Fibroblast of lung (primary cell): ENCODE results near the gene EPB41L5. TPM values are rescaled to one million over a fixed set of nuclear protein-coding genes. Genes with fewer than 3 reads are reported as not detected.
A peak's percentile ranks its signal among the peaks of the same experiment; 100 is the strongest.

ENCODE experiments used
- DNase-seq, 2 donors: peaks; one replicate each; pipeline versions ENCODE4 v3.0.0 to v3.0.0-alpha.2; 2010; ENCODE audit warnings: low read depth in 2 of 2
- H2AFZ ChIP-seq: 2 replicates; pipeline ENCODE4 v1.5.1; 2012; ENCODE audit warnings: low read length, control low read depth, inconsistent platforms
- H3K27ac ChIP-seq: 2 replicates; pipeline ENCODE4 v1.5.1; 2011; ENCODE audit warnings: low read length, control low read depth; ENCODE audit not compliant: insufficient read depth
- H3K27me3 ChIP-seq: 2 replicates; pipeline ENCODE4 v1.5.1; 2011; ENCODE audit warnings: mild to moderate bottlenecking, low read length; ENCODE audit not compliant: control insufficient read depth, insufficient read depth
- H3K36me3 ChIP-seq: 2 replicates; pipeline ENCODE4 v1.5.1; 2011; ENCODE audit warnings: low read length; ENCODE audit not compliant: control insufficient read depth, insufficient read depth
- H3K4me1 ChIP-seq: 2 replicates; pipeline ENCODE4 v1.5.1; 2011; ENCODE audit warnings: low read length; ENCODE audit not compliant: control insufficient read depth, insufficient read depth; ENCODE audit errors: extremely low read depth
- H3K4me2 ChIP-seq: 2 replicates; pipeline ENCODE4 v1.5.1; 2011; ENCODE audit warnings: low read length, control low read depth; ENCODE audit not compliant: insufficient read depth; ENCODE audit errors: extremely low read depth
- H3K4me3 ChIP-seq, 4 experiments: fragments of 200-600 bp in 1 of 4; sonication (generic) in 1 of 4; replicated peaks in 1 of 4; 2 replicates each; pipeline ENCODE4 v1.5.1; 2011 to 2016; ENCODE audit warnings: low read length in 4 of 4, low read depth in 3 of 4, mild to moderate bottlenecking in 3 of 4, control low read depth in 2 of 4, inconsistent platforms in 1 of 4, mixed read lengths in 1 of 4; ENCODE audit not compliant: insufficient read depth in 1 of 4; ENCODE audit errors: control extremely low read depth in 1 of 4
- H3K79me2 ChIP-seq: 2 replicates; pipeline ENCODE4 v1.5.1; 2012; ENCODE audit warnings: mild to moderate bottlenecking, low read length, inconsistent platforms; ENCODE audit not compliant: control insufficient read depth, insufficient read depth
- H3K9ac ChIP-seq: 2 replicates; pipeline ENCODE4 v1.5.1; 2011; ENCODE audit warnings: mild to moderate bottlenecking, low read length, control low read depth; ENCODE audit not compliant: insufficient read depth
- H3K9me3 ChIP-seq: 2 replicates; pipeline ENCODE4 v1.5.1; 2012; ENCODE audit warnings: low read depth, low read length; ENCODE audit not compliant: control insufficient read depth, insufficient read depth
- H4K20me1 ChIP-seq: 2 replicates; pipeline ENCODE4 v1.5.1; 2011; ENCODE audit warnings: low read length; ENCODE audit not compliant: control insufficient read depth, insufficient read depth; ENCODE audit errors: extremely low read depth
- CTCF ChIP-seq, 2 donors: IDR thresholded peaks in 1 of 2; conservative IDR thresholded peaks in 1 of 2; 1 replicate in 1 of 2; 2 replicates in 1 of 2; pipeline ENCODE4 v1.5.1; 2011 to 2012; ENCODE audit warnings: low read length in 2 of 2, control low read depth in 1 of 2, inconsistent platforms in 1 of 2, low read depth in 1 of 2, mild to moderate bottlenecking in 1 of 2
- EZH2 ChIP-seq: IDR thresholded peaks from 2 replicates; pipeline ENCODE4 v1.5.1; 2012; ENCODE audit warnings: low read length, control low read depth, mild to moderate bottlenecking; ENCODE audit errors: missing control alignments
- polyA plus RNA-seq, 2 donors: library from polyadenylated mRNA; depleted of rRNA in 1 of 2; stranded (reverse) in 1 of 2; unstranded in 1 of 2; fragments of >200 nt; gene quantifications; 2 replicates each; pipeline ENCODE4 v1.2.1, GENCODE V29; 2011 to 2012; ENCODE audit warnings: missing spikeins in 1 of 2
- total RNA-seq: library from RNA; depleted of rRNA; stranded (reverse); fragments of >200 nt; gene quantifications from 2 replicates; pipeline ENCODE4 v1.2.1, GENCODE V29; 2014

Gene EPB41L5
- total and polyA plus RNA-seq, 2 donors (not counting 1 experiment from before 2014, with no cell fraction given), result 10.6 to 16.2 TPM

- H4K20me1 ChIP-seq, result no peaks in the 10 kb centered on the region
- H3K9me3 ChIP-seq, result no peaks in the 10 kb centered on the region
- H3K4me1 ChIP-seq, result no peaks in the 10 kb centered on the region
- H3K36me3 ChIP-seq, result no peaks in the 10 kb centered on the region
- peak; percentile 3 to 5 for DNase-seq
- H3K27ac ChIP-seq, result no peak overlapping the region
- H3K9ac ChIP-seq, result no peak overlapping the region
- no peak overlapping the region for H3K4me2 ChIP-seq
- H3K79me2 ChIP-seq, result no peaks in the 10 kb centered on the region
- no peaks in the 10 kb centered on the region for H3K27me3 ChIP-seq
- no peak for TF ChIP-seq EZH2
- no peak for TF ChIP-seq CTCF (conservative IDR thresholded peaks at IDR 0.05 in 1 of 2, IDR thresholded peaks at IDR 0.05 in 1 of 2; ENCODE audit: low read depth in 1 of 2, low read length in 2 of 2)
- no peak overlapping the region for H3K4me3 ChIP-seq
- no peak overlapping the region for H2AFZ ChIP-seq
Observed at GRCh38 chr2:120161190-120161589, 148.3 kb downstream of the EPB41L5 start.

- H3K27me3 ChIP-seq, result no peaks in the 10 kb centered on the region
- no peak for DNase-seq
- no peaks in the 10 kb centered on the region for H3K9me3 ChIP-seq
- no peaks in the 10 kb centered on the region for H3K4me1 ChIP-seq
- H3K27ac ChIP-seq, result no peak overlapping the region
- no peak overlapping the region for H3K4me3 ChIP-seq
- no peak overlapping the region for H3K4me2 ChIP-seq
- no peaks in the 10 kb centered on the region for H3K36me3 ChIP-seq
- no peaks in the 10 kb centered on the region for H3K79me2 ChIP-seq
- H3K9ac ChIP-seq, result no peak overlapping the region
- no peaks in the 10 kb centered on the region for H4K20me1 ChIP-seq
- TF ChIP-seq EZH2, result no peak
- no peak for TF ChIP-seq CTCF (conservative IDR thresholded peaks at IDR 0.05 in 1 of 2, IDR thresholded peaks at IDR 0.05 in 1 of 2; ENCODE audit: low read depth in 1 of 2, low read length in 2 of 2)
- no peak overlapping the region for H2AFZ ChIP-seq
Observed at GRCh38 chr2:120162716-120163115, 149.8 kb downstream of the EPB41L5 start.

- Histone ChIP-seq H3K27ac (no peak overlapping the region), H3K27me3 (no peaks in the 10 kb centered on the region), H3K36me3 (no peaks in the 10 kb centered on the region), H3K9ac (no peak overlapping the region), H2AFZ (no peak overlapping the region), H3K4me1 (no peaks in the 10 kb centered on the region), H3K4me2 (no peak overlapping the region), H3K79me2 (no peaks in the 10 kb centered on the region), H3K9me3 (no peaks in the 10 kb centered on the region), H3K4me3 (no peak overlapping the region), H4K20me1 (no peaks in the 10 kb centered on the region)
- peak in 1 of 2 donors; percentile 3 for DNase-seq
- TF ChIP-seq CTCF (conservative IDR thresholded peaks at IDR 0.05 in 1 of 2, IDR thresholded peaks at IDR 0.05 in 1 of 2; ENCODE audit: low read depth in 1 of 2, low read length in 2 of 2) (no peak), EZH2 (no peak)
Observed at GRCh38 chr2:120167272-120167671, 154.4 kb downstream of the EPB41L5 start.
